PFSK-1 (cell line): ENCODE measurements around the gene CLN3.

Experiments used
- FOXP2 ChIP-seq: optimal IDR thresholded peaks from 2 replicates; pipeline ENCODE3; 2011; ENCODE audit warnings: borderline replicate concordance, control low read depth, inconsistent platforms; ENCODE audit not compliant: insufficient read depth; ENCODE audit errors: extremely low read length, extremely low read depth
- POLR2AphosphoS5 ChIP-seq: IDR thresholded peaks from 2 replicates; pipeline ENCODE4 v1.6.1; 2012; ENCODE audit warnings: low read depth, mild to moderate bottlenecking, control low read depth, low read length, moderate library complexity
- SIN3A ChIP-seq: IDR thresholded peaks from 2 replicates; pipeline ENCODE4 v1.6.1; 2012; ENCODE audit warnings: mild to moderate bottlenecking, low read length, moderate library complexity, borderline replicate concordance; ENCODE audit not compliant: insufficient read depth

GRCh38 chr16:28531777-28532744, 40.2 kb upstream of the CLN3 start:
- TF ChIP-seq SIN3A: no peak
- no peak for TF ChIP-seq FOXP2
- TF ChIP-seq POLR2AphosphoS5: no peak
